Liver (tissue), 9 donors: ENCODE results near the gene TMOD2. TPM values are rescaled to one million over a fixed set of nuclear protein-coding genes. Genes with fewer than 3 reads are reported as not detected.

Experiments used
- DNase-seq: peaks from one replicate; pipeline ENCODE4 v3.0.0-alpha.2; 2017; ENCODE audit warnings: low spot score
- H3K27ac ChIP-seq, 2 donors: one replicate each; pipeline ENCODE4 v1.7.0; 2013; ENCODE audit warnings: inconsistent platforms in 2 of 2, low read length in 2 of 2, control low read depth in 1 of 2, low read depth in 1 of 2, mild to moderate bottlenecking in 1 of 2
- H3K27me3 ChIP-seq, 4 donors: one replicate each; pipeline versions ENCODE4 v1.6.1 to v1.7.0; 2013; ENCODE audit warnings: low read length in 3 of 4, inconsistent platforms in 1 of 4, mild to moderate bottlenecking in 1 of 4, moderate library complexity in 1 of 4; ENCODE audit not compliant: control insufficient read depth in 4 of 4, insufficient read depth in 4 of 4
- H3K36me3 ChIP-seq, 4 donors: one replicate each; pipeline versions ENCODE4 v1.6.1 to v1.7.0; 2013; ENCODE audit warnings: low read length in 3 of 4, mild to moderate bottlenecking in 3 of 4, low read depth in 1 of 4, moderate library complexity in 1 of 4; ENCODE audit not compliant: control insufficient read depth in 4 of 4, insufficient read depth in 3 of 4
- H3K4me1 ChIP-seq, 4 donors: one replicate each; pipeline versions ENCODE4 v1.6.1 to v1.7.0; 2013; ENCODE audit warnings: low read length in 3 of 4, mild to moderate bottlenecking in 3 of 4, moderate library complexity in 1 of 4; ENCODE audit not compliant: control insufficient read depth in 4 of 4, insufficient read depth in 4 of 4
- H3K4me3 ChIP-seq, 3 donors: one replicate each; pipeline versions ENCODE4 v1.6.1 to v1.7.0; 2013; ENCODE audit warnings: low read length in 3 of 3, control low read depth in 1 of 3, low read depth in 1 of 3, mild to moderate bottlenecking in 1 of 3
- H3K9ac ChIP-seq, 2 donors: one replicate each; pipeline ENCODE4 v1.7.0; 2013; ENCODE audit warnings: low read length in 2 of 2, mild to moderate bottlenecking in 2 of 2, moderate library complexity in 2 of 2, control low read depth in 1 of 2, low read depth in 1 of 2
- H3K9me3 ChIP-seq, 4 donors: one replicate each; pipeline versions ENCODE4 v1.6.1 to v1.7.0; 2013; ENCODE audit warnings: low read length in 3 of 4; ENCODE audit not compliant: control insufficient read depth in 4 of 4
- ATF3 ChIP-seq: IDR thresholded peaks from 2 replicates; pipeline ENCODE4 v1.6.1; 2016; ENCODE audit warnings: antibody characterized with exemption
- CTCF ChIP-seq: fragments of 150-350 bp; IDR thresholded peaks from 2 replicates; pipeline ENCODE4 v1.5.1; 2017; ENCODE audit warnings: improper control_type of control experiment, low read depth, low read length; ENCODE audit not compliant: missing input control
- EGR1 ChIP-seq, 2 donors: IDR thresholded peaks; 2 replicates each; pipeline ENCODE4 v1.6.1; 2016 to 2018; ENCODE audit warnings: antibody characterized with exemption in 2 of 2, low read depth in 2 of 2
- FOXA1 ChIP-seq: IDR thresholded peaks from 2 replicates; pipeline ENCODE4 v1.6.1; 2016; ENCODE audit warnings: antibody characterized with exemption
- FOXA2 ChIP-seq: IDR thresholded peaks from 2 replicates; pipeline ENCODE4 v1.6.1; 2016; ENCODE audit warnings: antibody characterized with exemption
- GABPA ChIP-seq, 2 donors: IDR thresholded peaks in 1 of 2; conservative IDR thresholded peaks in 1 of 2; 2 replicates each; pipeline ENCODE4 v1.6.1; 2016; ENCODE audit warnings: antibody characterized with exemption in 2 of 2, mild to moderate bottlenecking in 1 of 2, moderate library complexity in 1 of 2
- HNF4A ChIP-seq, 2 donors: conservative IDR thresholded peaks; 2 replicates each; pipeline ENCODE4 v1.6.1; 2016; ENCODE audit warnings: antibody characterized with exemption in 2 of 2, mild to moderate bottlenecking in 2 of 2
- HNF4G ChIP-seq: IDR thresholded peaks from 2 replicates; pipeline ENCODE4 v1.6.1; 2016; ENCODE audit warnings: antibody characterized with exemption
- JUND ChIP-seq, 2 donors: IDR thresholded peaks; 2 replicates each; pipeline ENCODE4 v1.6.1; 2016; ENCODE audit warnings: antibody characterized with exemption in 2 of 2
- MAX ChIP-seq: IDR thresholded peaks from 2 replicates; pipeline ENCODE4 v1.6.1; 2016; ENCODE audit warnings: antibody characterized with exemption
- NR2F2 ChIP-seq: IDR thresholded peaks from 2 replicates; pipeline ENCODE4 v1.6.1; 2016; ENCODE audit warnings: antibody characterized with exemption
- RAD21 ChIP-seq, 2 donors: IDR thresholded peaks; 2 replicates each; pipeline ENCODE4 v1.6.1; 2016; ENCODE audit warnings: antibody characterized with exemption in 2 of 2, mild to moderate bottlenecking in 2 of 2
- REST ChIP-seq: IDR thresholded peaks from 2 replicates; pipeline ENCODE4 v1.6.1; 2016; ENCODE audit warnings: antibody characterized with exemption, mild to moderate bottlenecking
- RXRA ChIP-seq, 2 donors: IDR thresholded peaks; 2 replicates each; pipeline ENCODE4 v1.6.1; 2017 to 2018; ENCODE audit warnings: antibody characterized with exemption in 2 of 2, mild to moderate bottlenecking in 1 of 2
- SP1 ChIP-seq: IDR thresholded peaks from 2 replicates; pipeline ENCODE4 v1.6.1; 2018; ENCODE audit warnings: antibody characterized with exemption, mild to moderate bottlenecking
- TAF1 ChIP-seq: conservative IDR thresholded peaks from 2 replicates; pipeline ENCODE4 v1.6.1; 2016; ENCODE audit warnings: antibody characterized with exemption, mild to moderate bottlenecking
- YY1 ChIP-seq: IDR thresholded peaks from 2 replicates; pipeline ENCODE4 v1.6.1; 2016; ENCODE audit warnings: antibody characterized with exemption, mild to moderate bottlenecking
- ZBTB33 ChIP-seq: IDR thresholded peaks from 2 replicates; pipeline ENCODE4 v1.6.1; 2016; ENCODE audit warnings: antibody characterized with exemption
- WGBS: extraction: QIAGEN DNeasy Blood & Tissue Kit; methylation state at CpG from one replicate; pipeline ENCODE4 v1.1.7; 2013; 5-methylcytosine and 5-hydroxymethylcytosine counted together
- polyA plus RNA-seq, 2 donors: library from polyadenylated mRNA; stranded (reverse) in 1 of 2; unstranded in 1 of 2; fragments of 200-250 nt in 1 of 2; fragments of >200 nt in 1 of 2; fragmentation: Nextera tagmentation in 1 of 2; extraction: Ambion mirVana in 1 of 2; gene quantifications; one replicate each; pipeline versions ENCODE4 v1.2.1 to v1.2.3, GENCODE V29; 2013 to 2015
- total RNA-seq, 2 donors: library from RNA; depleted of rRNA; stranded (reverse); fragments of >200 nt; gene quantifications; one replicate each; pipeline ENCODE4 v1.2.3, GENCODE V29; 2014
- donor health status: healthy.
- donor health status: healthy.
- donor health status: healthy.
- donor health status: healthy.
- donor health status: healthy.

TMOD2 gene
- total and polyA plus RNA-seq, 4 donors, result 0.46 to 2.1 (median 1.1) TPM

- H3K4me3 ChIP-seq, result no peak overlapping the region
- H3K36me3 ChIP-seq, result no peaks in the 10 kb centered on the region
- H3K27me3 ChIP-seq, result no peaks in the 10 kb centered on the region
- no peak overlapping the region for H3K27ac ChIP-seq
- H3K4me1 ChIP-seq, result peaks cover 0 to 3% (median 0%) of the 10 kb centered on the region in 4 donors
- no peak for TF ChIP-seq HNF4G
- no peak for TF ChIP-seq MAX
- TF ChIP-seq TAF1, result no peak
- no peak for TF ChIP-seq RXRA (IDR thresholded peaks at IDR 0.05)
- no peak for TF ChIP-seq RAD21 (IDR thresholded peaks at IDR 0.05)
- TF ChIP-seq JUND (IDR thresholded peaks at IDR 0.05), result no peak
- no peak for TF ChIP-seq FOXA2
- TF ChIP-seq FOXA1, result no peak
- no peak for TF ChIP-seq ATF3
- TF ChIP-seq EGR1 (IDR thresholded peaks at IDR 0.05; ENCODE audit: low read depth in 2 of 2), result no peak
- no peak for TF ChIP-seq REST
- TF ChIP-seq GABPA (IDR thresholded peaks at IDR 0.05 in 1 of 2, conservative IDR thresholded peaks at IDR 0.05 in 1 of 2), result no peak
- no peak for TF ChIP-seq YY1
- 91% methylated on average over 2 of the region's 2 CpGs for WGBS
- no peak for DNase-seq
- no peaks in the 10 kb centered on the region for H3K9me3 ChIP-seq
- no peak overlapping the region for H3K9ac ChIP-seq
Observed at GRCh38 chr15:51803965-51804364, 52.6 kb downstream of the TMOD2 start.

- Histone ChIP-seq H3K9me3 (no peaks in the 10 kb centered on the region), H3K27ac (no peak overlapping the region), H3K9ac (no peak overlapping the region), H3K36me3 (no peaks in the 10 kb centered on the region), H3K4me1 (peaks cover 0 to 3% (median 0%) of the 10 kb centered on the region in 4 donors), H3K4me3 (no peak overlapping the region), H3K27me3 (no peaks in the 10 kb centered on the region)
- no peak for DNase-seq
- TF ChIP-seq RAD21 (IDR thresholded peaks at IDR 0.05) (no peak), HNF4A (conservative IDR thresholded peaks at IDR 0.05) (no peak), REST (no peak), SP1 (no peak), ZBTB33 (no peak), CTCF (no peak), RXRA (IDR thresholded peaks at IDR 0.05) (no peak), YY1 (no peak), HNF4G (no peak), FOXA1 (no peak), NR2F2 (no peak), EGR1 (IDR thresholded peaks at IDR 0.05; ENCODE audit: low read depth in 2 of 2) (no peak), GABPA (IDR thresholded peaks at IDR 0.05 in 1 of 2, conservative IDR thresholded peaks at IDR 0.05 in 1 of 2) (no peak), MAX (no peak), FOXA2 (no peak), ATF3 (no peak), JUND (IDR thresholded peaks at IDR 0.05) (no peak), TAF1 (no peak)
- WGBS, result 84% methylated on average over 2 of the region's 2 CpGs
Observed at GRCh38 chr15:51806123-51806522, 54.7 kb downstream of the TMOD2 start.
